DMS79 treated with DMSO at 0.1 percent for 48 hours (cell line): Measurements from ENCODE around the gene CLTB.

ENCODE experiments used
- DNase-seq: peaks from one replicate; lab custom pipeline; 2025; lab: John Stamatoyannopoulos, UW

Gene CLTB

GRCh38 chr5:176352116-176352878, 64.0 kb downstream of the CLTB start:
- no peak for DNase-seq

GRCh38 chr5:176350416-176350815, 65.9 kb downstream of the CLTB start:
- DNase-seq: peak; percentile 17

GRCh38 chr5:176342766-176343458, 73.4 kb downstream of the CLTB start:
- DNase-seq: no peak
